Astrocyte (in vitro differentiated cells and primary cell): ENCODE data around the gene WDR86. TPM values are rescaled to one million over a fixed set of nuclear protein-coding genes. Genes with fewer than 3 reads are reported as not detected.
A peak's percentile ranks its signal among the peaks of the same experiment; 100 is the strongest.

ENCODE experiments used
- DNase-seq: peaks from one replicate; pipeline ENCODE4 v3.0.0-alpha.2; 2010; ENCODE audit warnings: low read depth
- FAIRE-seq: peaks from 2 replicates; lab custom pipeline; 2011; peaks lifted over from hg19 to GRCh38; lab: Jason Lieb, UNC
- H2AFZ ChIP-seq: 2 replicates; pipeline ENCODE4 v1.6.0; 2012; ENCODE audit warnings: low read depth, low read length, inconsistent platforms
- H3K27ac ChIP-seq: 2 replicates; pipeline ENCODE4 v1.5.1; 2011; ENCODE audit warnings: low read depth, low read length, inconsistent platforms
- H3K27me3 ChIP-seq: 2 replicates; pipeline ENCODE4 v1.6.0; 2011; ENCODE audit warnings: low read length, inconsistent platforms; ENCODE audit not compliant: insufficient read depth
- H3K36me3 ChIP-seq: 2 replicates; pipeline ENCODE4 v1.5.1; 2011; ENCODE audit warnings: low read length, inconsistent platforms; ENCODE audit not compliant: insufficient read depth
- H3K4me1 ChIP-seq: 2 replicates; pipeline ENCODE4 v1.5.1; 2011; ENCODE audit warnings: low read length, inconsistent platforms; ENCODE audit not compliant: insufficient read depth
- H3K4me2 ChIP-seq: 2 replicates; pipeline ENCODE4 v1.6.0; 2012; ENCODE audit warnings: low read length, inconsistent platforms
- H3K4me3 ChIP-seq: 2 replicates; pipeline ENCODE4 v1.5.1; 2011; ENCODE audit warnings: low read depth, mild to moderate bottlenecking, low read length, inconsistent platforms; ENCODE audit not compliant: insufficient read depth
- H3K79me2 ChIP-seq: 2 replicates; pipeline ENCODE4 v1.6.0; 2012; ENCODE audit warnings: mild to moderate bottlenecking, low read length, inconsistent platforms; ENCODE audit not compliant: insufficient read depth
- H3K9ac ChIP-seq: 2 replicates; pipeline ENCODE4 v1.6.0; 2012; ENCODE audit warnings: mild to moderate bottlenecking, low read length, inconsistent platforms
- H3K9me3 ChIP-seq: 2 replicates; pipeline ENCODE4 v1.5.1; 2012; ENCODE audit warnings: low read depth, mild to moderate bottlenecking, low read length, inconsistent platforms; ENCODE audit not compliant: insufficient read depth
- H4K20me1 ChIP-seq: 2 replicates; pipeline ENCODE4 v1.6.0; 2012; ENCODE audit warnings: low read length, inconsistent platforms; ENCODE audit not compliant: insufficient read depth
- H3K27ac Mint-ChIP-seq: one replicate; pipeline ENCODE4 v1.8.0; 2021; ENCODE audit warnings: mild to moderate bottlenecking, mixed read lengths; ENCODE audit not compliant: unreplicated experiment
- H3K27me3 Mint-ChIP-seq: one replicate; pipeline ENCODE4 v1.8.0; 2021; ENCODE audit warnings: low read depth, mixed read lengths; ENCODE audit not compliant: unreplicated experiment
- H3K36me3 Mint-ChIP-seq: one replicate; pipeline ENCODE4 v1.8.0; 2021; ENCODE audit warnings: low read depth, mixed read lengths; ENCODE audit not compliant: unreplicated experiment
- H3K4me1 Mint-ChIP-seq: one replicate; pipeline ENCODE4 v1.8.0; 2021; ENCODE audit warnings: low read depth, mixed read lengths; ENCODE audit not compliant: unreplicated experiment
- H3K4me3 Mint-ChIP-seq: one replicate; pipeline ENCODE4 v1.8.0; 2021; ENCODE audit warnings: mild to moderate bottlenecking, moderate library complexity, mixed read lengths; ENCODE audit not compliant: unreplicated experiment
- H3K9me3 Mint-ChIP-seq: one replicate; pipeline ENCODE4 v1.8.0; 2021; ENCODE audit warnings: mild to moderate bottlenecking, mixed read lengths; ENCODE audit not compliant: unreplicated experiment
- EZH2 ChIP-seq: IDR thresholded peaks from 2 replicates; pipeline ENCODE4 v1.6.1; 2012; ENCODE audit warnings: mild to moderate bottlenecking, low read length, inconsistent platforms; ENCODE audit not compliant: insufficient read depth
- total RNA-seq: library from RNA; stranded (reverse); gene quantifications from 2 replicates; pipeline ENCODE4 v1.2.1, GENCODE V29; 2021
- TF ChIP-seq, protein P1 (sequence below): IDR thresholded peaks from 2 replicates; pipeline ENCODE4 v1.5.1; 2011; ENCODE audit warnings: low read depth, mild to moderate bottlenecking, inconsistent platforms, low read length, moderate library complexity; ENCODE audit not compliant: insufficient read depth

WDR86 gene
- total RNA-seq, 1 donor from 2014 or later, result 3.6 TPM

- Histone ChIP-seq H3K36me3 (peaks cover 17% of the 10 kb centered on the region), H3K9ac (peak overlapping the region; percentile 80), H3K4me1 (peaks cover 8% of the 10 kb centered on the region), H3K27ac (peak overlapping the region; percentile 11), H2AFZ (peak overlapping the region; percentile 70), H3K9me3 (no peaks in the 10 kb centered on the region), H3K27me3 (no peaks in the 10 kb centered on the region), H3K79me2 (peaks cover 17% of the 10 kb centered on the region), H3K4me3 (peak overlapping the region; percentile 78), H3K4me2 (peak overlapping the region; percentile 91), H4K20me1 (no peaks in the 10 kb centered on the region)
- H3K4me1 Mint-ChIP-seq, result peaks cover 7% of the 10 kb centered on the region
- H3K27ac Mint-ChIP-seq, result no peak overlapping the region
- no peaks in the 10 kb centered on the region for H3K36me3 Mint-ChIP-seq
- peak overlapping the region; percentile 88 for H3K4me3 Mint-ChIP-seq
- no peak for FAIRE-seq
- H3K27me3 Mint-ChIP-seq, result no peaks in the 10 kb centered on the region
- no peaks in the 10 kb centered on the region for H3K9me3 Mint-ChIP-seq
- DNase-seq, result no peak
- TF ChIP-seq EZH2, result no peak
- TF ChIP-seq, protein P1, sequence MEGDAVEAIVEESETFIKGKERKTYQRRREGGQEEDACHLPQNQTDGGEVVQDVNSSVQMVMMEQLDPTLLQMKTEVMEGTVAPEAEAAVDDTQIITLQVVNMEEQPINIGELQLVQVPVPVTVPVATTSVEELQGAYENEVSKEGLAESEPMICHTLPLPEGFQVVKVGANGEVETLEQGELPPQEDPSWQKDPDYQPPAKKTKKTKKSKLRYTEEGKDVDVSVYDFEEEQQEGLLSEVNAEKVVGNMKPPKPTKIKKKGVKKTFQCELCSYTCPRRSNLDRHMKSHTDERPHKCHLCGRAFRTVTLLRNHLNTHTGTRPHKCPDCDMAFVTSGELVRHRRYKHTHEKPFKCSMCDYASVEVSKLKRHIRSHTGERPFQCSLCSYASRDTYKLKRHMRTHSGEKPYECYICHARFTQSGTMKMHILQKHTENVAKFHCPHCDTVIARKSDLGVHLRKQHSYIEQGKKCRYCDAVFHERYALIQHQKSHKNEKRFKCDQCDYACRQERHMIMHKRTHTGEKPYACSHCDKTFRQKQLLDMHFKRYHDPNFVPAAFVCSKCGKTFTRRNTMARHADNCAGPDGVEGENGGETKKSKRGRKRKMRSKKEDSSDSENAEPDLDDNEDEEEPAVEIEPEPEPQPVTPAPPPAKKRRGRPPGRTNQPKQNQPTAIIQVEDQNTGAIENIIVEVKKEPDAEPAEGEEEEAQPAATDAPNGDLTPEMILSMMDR, result no peak
Observed at GRCh38 chr7:151342102-151342646, 67.7 kb downstream of the WDR86 start.

DNA sequence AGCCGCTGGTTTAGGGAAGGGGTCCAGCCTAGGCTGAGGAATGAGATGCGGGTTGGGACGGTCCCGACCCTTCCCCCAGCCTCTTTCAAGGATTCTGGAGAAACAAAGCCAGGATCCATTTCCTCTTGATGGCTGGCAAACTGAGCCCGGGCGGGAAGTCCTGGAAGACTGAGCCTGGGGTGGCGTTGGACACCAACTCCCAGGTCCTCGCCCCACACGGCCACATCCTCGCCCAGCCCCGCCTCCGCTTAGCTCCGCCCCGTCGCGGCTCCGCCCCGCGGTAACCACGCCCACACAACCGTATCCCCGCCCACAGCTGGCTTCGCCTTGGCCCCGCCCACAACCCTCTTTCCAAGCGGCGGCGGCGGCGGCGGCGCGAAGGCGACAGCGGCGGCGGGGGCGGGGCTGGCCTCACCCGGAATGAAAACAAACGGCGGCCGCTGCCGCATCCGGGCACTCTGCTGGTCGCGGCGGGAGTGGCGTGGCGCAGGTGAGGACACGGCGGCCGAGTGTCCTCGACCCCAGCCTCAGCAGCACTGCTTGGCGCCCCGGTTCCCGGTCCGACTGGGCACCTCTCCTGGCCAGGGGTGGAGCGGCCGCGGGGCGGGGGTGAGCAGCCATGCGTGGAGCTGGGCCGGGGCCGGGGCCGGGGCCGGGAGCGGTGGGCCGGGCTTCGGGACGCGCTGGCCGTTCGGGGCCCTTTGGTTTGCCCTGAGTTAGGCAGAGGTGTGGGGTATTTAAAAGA lies 68.3 kb downstream of the WDR86 start, which contains the start of gene NUB1:
Gene NUB1, plus strand, starts transcription at position 456 of the 745 bp plus-strand sequence. CDS start 3,538 bp downstream, outside the sequence.
- Histone ChIP-seq H4K20me1 (no peaks in the 10 kb centered on the region), H3K9ac (peak within 1 kb of the TSS; percentile 80), H3K36me3 (peaks cover 13% of the 10 kb centered on the region), H3K27ac (peak within 1 kb of the TSS; percentile 11), H3K4me3 (peak within 1 kb of the TSS; percentile 78), H3K27me3 (no peaks in the 10 kb centered on the region), H3K4me2 (peak within 1 kb of the TSS; percentile 91), H3K4me1 (peaks cover 8% of the 10 kb centered on the region), H2AFZ (peak within 1 kb of the TSS; percentile 77), H3K9me3 (no peaks in the 10 kb centered on the region), H3K79me2 (peaks cover 17% of the 10 kb centered on the region)
- TF ChIP-seq EZH2, result no peak
- TF ChIP-seq, protein P1, result no peak
- Mint-ChIP-seq H3K4me3 (peak within 1 kb of the TSS; percentile 88), H3K9me3 (no peaks in the 10 kb centered on the region), H3K27me3 (no peaks in the 10 kb centered on the region), H3K36me3 (no peaks in the 10 kb centered on the region), H3K4me1 (peaks cover 9% of the 10 kb centered on the region), H3K27ac (no peak within 1 kb of the TSS)
- DNase-seq, result peak; percentile 27
- FAIRE-seq, result no peak
